ENCODE results near the gene SNX32.
A peak's percentile ranks its signal among the peaks of the same experiment; 100 is the strongest.

SNX32 gene
- 0 to 0.47 reads per million in 2 donors for total RNA-seq

GRCh38 chr11:65833297-65834030 lies at the start of gene SNX32:
Gene SNX32 (plus strand): TSS chr11:65833963. CDS start chr11:65834066, 103 bp downstream.
- DNase-seq = peak; percentile 83 to 95 (median 91)

- peak in 1 of 5 experiments; percentile 28 for DNase-seq
These were observed 48.3 kb upstream of the SNX32 start for GRCh38 chr11:65785319-65786007.

- DNase-seq = no peak
These were observed 47.6 kb upstream of the SNX32 start for GRCh38 chr11:65786008-65786785.

- no peak for DNase-seq
These were observed 46.8 kb upstream of the SNX32 start, which contains the start of gene OVOL1 for GRCh38 chr11:65786786-65787636. Gene OVOL1 (plus strand): TSS chr11:65787063. CDS start chr11:65787374, 311 bp downstream.

- DNase-seq = no peak
These were observed 45.8 kb upstream of the SNX32 start for GRCh38 chr11:65787649-65788622.

- no peak for DNase-seq
These were observed 44.9 kb upstream of the SNX32 start for GRCh38 chr11:65788821-65789220.

- no peak for DNase-seq
These were observed 44.3 kb upstream of the SNX32 start for GRCh38 chr11:65789230-65790103.

GRCh38 chr11:65790104-65790901 lies 43.5 kb upstream of the SNX32 start:
- DNase-seq = no peak

GRCh38 chr11:65790902-65791650 lies 42.7 kb upstream of the SNX32 start:
- no peak for DNase-seq

- DNase-seq = peak in 1 of 5 experiments; percentile 30
These were observed 42.0 kb upstream of the SNX32 start for GRCh38 chr11:65791719-65792213.

GRCh38 chr11:65792456-65792855 lies 41.3 kb upstream of the SNX32 start:
- no peak for DNase-seq

GRCh38 chr11:65793144-65793581 lies 40.6 kb upstream of the SNX32 start:
- no peak for DNase-seq

- no peak for DNase-seq
These were observed 40.0 kb upstream of the SNX32 start for GRCh38 chr11:65793625-65794400.

- no peak for DNase-seq
These were observed 38.9 kb upstream of the SNX32 start for GRCh38 chr11:65794570-65795510.

- no peak for DNase-seq
These were observed 36.8 kb upstream of the SNX32 start for GRCh38 chr11:65796726-65797601.
